NCI-H187 (cell line): Measurements from ENCODE around the gene KRT40.
"Not testable (repeated sequence)": the region's sequence is repeated elsewhere in the genome, so short reads cannot be mapped to it uniquely, and the experiment has no call there.

ENCODE experiments used
- DNase-seq, 2 experiments: peaks; one replicate each; lab custom pipeline; 2025; lab: John Stamatoyannopoulos, UW

Gene KRT40

GRCh38 chr17:40984226-40984625 is at the start of gene KRT40:
Gene KRT40, minus strand, starts transcription at chr17:40984326. Its CDS starts 53 bp downstream, at chr17:40984273.
- no peak for DNase-seq

- DNase-seq: no peak
Measured at GRCh38 chr17:41029633-41030245, 45.6 kb upstream of the KRT40 start, which contains the start of gene KRTAP1-4. Gene KRTAP1-4, minus strand, starts transcription at chr17:41030195. Its CDS starts 117 bp downstream, at chr17:41030078.

GRCh38 chr17:41026715-41027471 is 42.8 kb upstream of the KRT40 start, which contains the start of gene KRTAP1-5:
Gene KRTAP1-5, minus strand, starts transcription at chr17:41027208. Its CDS starts 53 bp downstream, at chr17:41027155.
- DNase-seq: no peak

- DNase-seq: no peak
Measured at GRCh38 chr17:41024697-41025096, 40.6 kb upstream of the KRT40 start.

- no peak for DNase-seq
Measured at GRCh38 chr17:41020336-41020735, 36.2 kb upstream of the KRT40 start.

- DNase-seq: no peak
Measured at GRCh38 chr17:41019415-41019814, 35.3 kb upstream of the KRT40 start.

GRCh38 chr17:41018541-41018940 is 34.4 kb upstream of the KRT40 start:
- DNase-seq: no peak

- DNase-seq: no peak
Measured at GRCh38 chr17:41016578-41017215, 32.6 kb upstream of the KRT40 start.

- no peak for DNase-seq
Measured at GRCh38 chr17:41015454-41015853, 31.3 kb upstream of the KRT40 start.

GRCh38 chr17:41013606-41014005 is 29.5 kb upstream of the KRT40 start:
- DNase-seq: no peak

GRCh38 chr17:41013181-41013580 is 29.1 kb upstream of the KRT40 start:
- DNase-seq: no peak

GRCh38 chr17:41012326-41013120 is 28.4 kb upstream of the KRT40 start:
- DNase-seq: no peak

- no peak for DNase-seq
Measured at GRCh38 chr17:41010441-41010840, 26.3 kb upstream of the KRT40 start.

- no peak for DNase-seq
Measured at GRCh38 chr17:41009936-41010335, 25.8 kb upstream of the KRT40 start.

GRCh38 chr17:41009301-41009760 is 25.2 kb upstream of the KRT40 start:
- DNase-seq: no peak

GRCh38 chr17:41008811-41009210 is 24.7 kb upstream of the KRT40 start, which contains the start of gene KRTAP3-1:
Gene KRTAP3-1, minus strand, starts transcription at chr17:41009128. Its CDS starts 54 bp downstream, at chr17:41009074.
- DNase-seq: no peak

- DNase-seq: no peak
Measured at GRCh38 chr17:41004397-41004796, 20.3 kb upstream of the KRT40 start.

GRCh38 chr17:41003926-41004325 is 19.8 kb upstream of the KRT40 start:
- no peak for DNase-seq

- no peak for DNase-seq
Measured at GRCh38 chr17:41002814-41003213, 18.7 kb upstream of the KRT40 start.

GRCh38 chr17:41001795-41002194 is 17.7 kb upstream of the KRT40 start:
- DNase-seq: no peak

- DNase-seq: not testable (repeated sequence)
Measured at GRCh38 chr17:40999563-40999962, 15.4 kb upstream of the KRT40 start, which contains the start of gene KRTAP3-2. Gene KRTAP3-2, minus strand, starts transcription at chr17:40999906. Its CDS starts 53 bp downstream, at chr17:40999853.

GRCh38 chr17:40997361-40997760 is 13.2 kb upstream of the KRT40 start:
- DNase-seq: no peak
